Loucy (cell line): Measurements from ENCODE around the gene CHN2.

Experiments
- H2AFZ ChIP-seq: fragments of 200-600 bp; sonication (generic); 2 replicates; pipeline ENCODE4 v1.6.0; 2016; ENCODE audit warnings: antibody characterized with exemption, mild to moderate bottlenecking, low read length, moderate library complexity
- H3F3A ChIP-seq: fragments of 200-600 bp; 2 replicates; pipeline ENCODE4 v1.6.0; 2016; ENCODE audit warnings: antibody characterized with exemption, low read depth, mild to moderate bottlenecking
- H3K27me3 ChIP-seq: fragments of 200-600 bp; sonication (generic); 2 replicates; pipeline ENCODE4 v1.6.1; 2014; ENCODE audit warnings: low read length, mild to moderate bottlenecking; ENCODE audit not compliant: insufficient read depth, poor library complexity, severe bottlenecking
- H3K36me3 ChIP-seq: fragments of 200-600 bp; sonication (generic); 2 replicates; pipeline ENCODE4 v1.6.1; 2016; ENCODE audit warnings: low read length; ENCODE audit not compliant: insufficient read depth
- H3K4me1 ChIP-seq: fragments of 200-600 bp; sonication (generic); 2 replicates; pipeline ENCODE4 v1.5.1; 2014; ENCODE audit warnings: low read length, mild to moderate bottlenecking; ENCODE audit not compliant: insufficient read depth, poor library complexity, severe bottlenecking
- H3K4me2 ChIP-seq: fragments of 200-600 bp; sonication (generic); 2 replicates; pipeline ENCODE4 v1.6.0; 2014; ENCODE audit warnings: antibody characterized with exemption, low read length, low read depth, mild to moderate bottlenecking; ENCODE audit not compliant: poor library complexity, severe bottlenecking
- H3K4me3 ChIP-seq: fragments of 200-600 bp; sonication (generic); 2 replicates; pipeline ENCODE4 v1.5.1; 2014; ENCODE audit warnings: low read length, mild to moderate bottlenecking, mixed read lengths; ENCODE audit not compliant: poor library complexity, severe bottlenecking
- H3K79me2 ChIP-seq: fragments of 200-600 bp; sonication (generic); 2 replicates; pipeline ENCODE4 v1.6.1; 2014; ENCODE audit warnings: low read length; ENCODE audit not compliant: insufficient read depth
- H3K9ac ChIP-seq: fragments of 200-600 bp; sonication (generic); 2 replicates; pipeline ENCODE4 v1.6.0; 2014; ENCODE audit warnings: mild to moderate bottlenecking, low read depth, low read length, moderate library complexity; ENCODE audit not compliant: poor library complexity, severe bottlenecking
- H3K9me2 ChIP-seq: fragments of 200-600 bp; sonication (generic); replicated peaks from 2 replicates; pipeline ENCODE4 v1.6.1; 2016; ENCODE audit warnings: low read depth, low read length, mixed read lengths
- H3K9me3 ChIP-seq: fragments of 200-600 bp; sonication (generic); 2 replicates; pipeline ENCODE4 v1.6.1; 2014; ENCODE audit warnings: mild to moderate bottlenecking, antibody characterized with exemption, low read length, low read depth; ENCODE audit not compliant: insufficient read depth
- H4K20me1 ChIP-seq: fragments of 200-600 bp; sonication (generic); 2 replicates; pipeline ENCODE4 v1.6.0; 2014; ENCODE audit warnings: antibody characterized with exemption, low read length, mild to moderate bottlenecking; ENCODE audit not compliant: insufficient read depth, poor library complexity, severe bottlenecking
- EZH2phosphoT487 ChIP-seq: fragments of 200-600 bp; IDR thresholded peaks from 2 replicates; pipeline ENCODE4 v1.6.1; 2018; ENCODE audit warnings: antibody characterized with exemption, mild to moderate bottlenecking, moderate library complexity, borderline replicate concordance
- TF ChIP-seq, protein P1 (sequence below): fragments of 200-600 bp; sonication (generic); conservative IDR thresholded peaks from 2 replicates; pipeline ENCODE4 v1.5.1; 2014; ENCODE audit warnings: mild to moderate bottlenecking, antibody characterized with exemption, low read length

Gene CHN2

DNA sequence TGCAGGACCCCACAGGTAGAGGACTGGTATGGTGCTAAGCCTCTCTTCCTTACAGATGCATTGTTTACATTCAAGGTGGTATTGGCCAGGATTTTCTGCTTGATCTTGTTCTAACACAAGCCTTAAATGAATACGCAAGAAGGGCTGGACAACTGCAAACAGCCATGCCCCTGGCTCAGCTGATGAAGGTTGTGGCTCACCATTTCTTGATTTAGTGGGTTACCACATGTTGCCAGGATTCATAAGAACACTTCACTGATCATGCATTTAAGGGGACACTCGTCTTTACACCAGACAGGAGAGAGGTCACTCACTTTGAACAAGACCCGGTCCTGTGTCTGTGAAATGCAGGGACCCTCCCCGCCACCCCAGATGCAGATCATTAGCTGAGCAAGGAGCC is 82.2 kb downstream of the CHN2 start:
- no peaks in the 10 kb centered on the region for H3K9me3 ChIP-seq

DNA sequence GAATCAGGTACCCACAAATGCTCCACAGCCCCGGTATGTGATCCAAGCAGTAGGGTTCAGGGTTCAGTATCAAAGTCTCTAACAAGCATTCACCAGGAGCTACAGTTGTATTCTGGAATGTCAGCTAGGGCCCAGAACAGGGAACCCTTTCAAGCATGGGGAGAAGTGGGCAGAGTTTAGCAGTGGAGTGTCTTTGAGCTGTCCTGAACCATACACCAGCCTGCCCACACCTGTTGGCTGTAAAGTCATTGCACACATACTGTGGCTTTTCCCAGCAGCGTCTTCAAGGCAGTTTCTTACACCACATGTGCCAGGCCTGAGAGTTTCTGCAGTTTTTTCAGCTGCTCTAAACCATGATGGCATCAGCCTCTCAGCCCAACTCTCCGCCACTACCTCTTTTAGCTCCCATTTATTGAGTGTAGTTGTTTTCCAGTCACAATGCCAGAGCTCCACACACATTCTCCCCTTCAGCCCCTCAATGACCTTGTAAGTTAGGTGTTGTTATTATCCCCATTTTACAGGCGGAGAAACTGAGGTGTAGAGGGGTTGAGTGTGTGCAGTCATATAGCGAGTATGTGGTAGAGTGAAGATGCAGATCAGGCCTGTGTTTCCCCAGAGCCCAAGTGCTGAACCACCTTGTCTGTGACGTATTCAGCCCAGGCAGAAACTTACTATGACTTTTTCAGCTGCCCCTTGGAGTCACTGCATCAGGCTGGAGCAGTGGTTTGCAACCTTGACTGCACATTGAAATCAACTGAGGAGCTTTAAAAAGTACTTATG is 83.1 kb downstream of the CHN2 start:
- TF ChIP-seq, protein P1, sequence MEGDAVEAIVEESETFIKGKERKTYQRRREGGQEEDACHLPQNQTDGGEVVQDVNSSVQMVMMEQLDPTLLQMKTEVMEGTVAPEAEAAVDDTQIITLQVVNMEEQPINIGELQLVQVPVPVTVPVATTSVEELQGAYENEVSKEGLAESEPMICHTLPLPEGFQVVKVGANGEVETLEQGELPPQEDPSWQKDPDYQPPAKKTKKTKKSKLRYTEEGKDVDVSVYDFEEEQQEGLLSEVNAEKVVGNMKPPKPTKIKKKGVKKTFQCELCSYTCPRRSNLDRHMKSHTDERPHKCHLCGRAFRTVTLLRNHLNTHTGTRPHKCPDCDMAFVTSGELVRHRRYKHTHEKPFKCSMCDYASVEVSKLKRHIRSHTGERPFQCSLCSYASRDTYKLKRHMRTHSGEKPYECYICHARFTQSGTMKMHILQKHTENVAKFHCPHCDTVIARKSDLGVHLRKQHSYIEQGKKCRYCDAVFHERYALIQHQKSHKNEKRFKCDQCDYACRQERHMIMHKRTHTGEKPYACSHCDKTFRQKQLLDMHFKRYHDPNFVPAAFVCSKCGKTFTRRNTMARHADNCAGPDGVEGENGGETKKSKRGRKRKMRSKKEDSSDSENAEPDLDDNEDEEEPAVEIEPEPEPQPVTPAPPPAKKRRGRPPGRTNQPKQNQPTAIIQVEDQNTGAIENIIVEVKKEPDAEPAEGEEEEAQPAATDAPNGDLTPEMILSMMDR = no peak
- TF ChIP-seq EZH2phosphoT487 = no peak
- H3K4me2 ChIP-seq = no peak overlapping the region
- peaks cover 60% of the 10 kb centered on the region for H3K4me1 ChIP-seq

More for the DNA sequence above, 82.2 kb downstream of the CHN2 start:
- no peaks in the 10 kb centered on the region for H3K9me2 ChIP-seq
- TF ChIP-seq, protein P1 = no peak
- no peak for TF ChIP-seq EZH2phosphoT487
- H4K20me1 ChIP-seq = no peaks in the 10 kb centered on the region
- no peaks in the 10 kb centered on the region for H3K36me3 ChIP-seq
- H3K4me3 ChIP-seq = no peak overlapping the region
- H3K79me2 ChIP-seq = peaks cover 32% of the 10 kb centered on the region; the same call in 1 of the 2 replicates
- H3K27me3 ChIP-seq = no peaks in the 10 kb centered on the region
- no peak overlapping the region for H3K9ac ChIP-seq
- peaks cover 67% of the 10 kb centered on the region for H3K4me1 ChIP-seq
- no peaks in the 10 kb centered on the region for H3F3A ChIP-seq
- no peak overlapping the region for H2AFZ ChIP-seq
- no peak overlapping the region for H3K4me2 ChIP-seq

DNA sequence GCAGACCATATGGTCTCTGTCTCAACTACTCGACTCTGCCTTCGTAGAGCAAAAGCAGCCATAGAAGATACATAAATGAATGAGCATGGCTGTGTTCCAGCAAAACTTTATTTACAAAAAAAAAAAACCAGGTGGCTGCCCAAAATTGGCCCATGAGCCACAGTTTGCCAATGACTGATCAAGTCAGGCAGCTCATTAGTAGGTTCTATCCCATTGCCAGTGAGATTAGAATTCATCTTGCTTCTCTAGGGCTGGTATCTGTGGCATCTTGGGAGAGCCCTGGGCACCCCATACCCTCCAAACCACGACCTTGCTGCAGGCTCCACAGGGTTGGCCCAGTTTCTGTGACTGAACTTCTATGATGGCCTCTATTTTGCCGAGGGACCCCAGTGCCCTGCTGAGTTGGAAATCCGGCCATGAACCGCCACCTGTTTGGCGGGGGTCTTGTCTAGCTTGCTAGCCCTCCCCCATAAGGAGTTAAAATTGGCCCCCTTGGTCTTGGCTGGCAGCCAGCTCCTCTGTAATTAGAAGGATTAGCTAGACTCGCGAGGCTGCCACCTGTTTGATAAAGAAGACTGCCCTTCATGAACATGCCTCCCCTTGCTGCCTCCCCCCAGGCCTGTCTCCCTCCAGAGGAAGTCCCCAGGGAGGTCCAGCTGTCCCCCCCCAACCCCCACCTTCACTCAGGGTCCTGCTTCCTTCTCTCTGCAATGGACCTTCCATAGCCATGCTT is 83.9 kb downstream of the CHN2 start:
- Histone ChIP-seq H3K9ac (no peak overlapping the region), H3K79me2 (peaks cover 23% of the 10 kb centered on the region; the same call in 1 of the 2 replicates), H3K27me3 (no peaks in the 10 kb centered on the region), H2AFZ (no peak overlapping the region), H3K4me1 (peaks cover 65% of the 10 kb centered on the region), H3K36me3 (no peaks in the 10 kb centered on the region), H3K4me3 (no peak overlapping the region), H3K9me2 (no peaks in the 10 kb centered on the region), H3K4me2 (peak overlapping the region; percentile 15), H3K9me3 (no peaks in the 10 kb centered on the region), H3F3A (no peaks in the 10 kb centered on the region), H4K20me1 (no peaks in the 10 kb centered on the region)
- TF ChIP-seq, protein P1 = no peak
- TF ChIP-seq EZH2phosphoT487 = no peak

More for the DNA sequence above, 83.1 kb downstream of the CHN2 start:
- Histone ChIP-seq H2AFZ (no peak overlapping the region), H3K9me2 (no peaks in the 10 kb centered on the region), H3K36me3 (no peaks in the 10 kb centered on the region), H3K9ac (no peak overlapping the region), H4K20me1 (no peaks in the 10 kb centered on the region), H3K79me2 (peaks cover 23% of the 10 kb centered on the region; the same call in 1 of the 2 replicates), H3K27me3 (no peaks in the 10 kb centered on the region), H3K4me3 (no peak overlapping the region), H3K9me3 (no peaks in the 10 kb centered on the region), H3F3A (no peaks in the 10 kb centered on the region)
